DND-41 (cell line): Measurements from ENCODE around the gene ASIC3.

Experiments
- ATAC-seq: fragments of 200-7000 bp; cut with Tn5 transposase; 3 replicates; pipeline ENCODE4 v1.9.1; 2021; ENCODE audit warnings: low read depth; ENCODE audit not compliant: insufficient read depth
- DNase-seq: peaks from one replicate; pipeline ENCODE4 v3.0.0-alpha.2; 2020
- H2AFZ ChIP-seq: 2 replicates; pipeline ENCODE4 v1.6.0; 2012; ENCODE audit warnings: low read depth, low read length
- H3K27ac ChIP-seq: 2 replicates; pipeline ENCODE4 v1.5.1; 2012; ENCODE audit warnings: low read length, inconsistent platforms
- H3K27me3 ChIP-seq: fragments of 200-600 bp; sonication (generic); 2 replicates; pipeline ENCODE4 v1.6.0; 2012; ENCODE audit warnings: low read length, mild to moderate bottlenecking, inconsistent platforms; ENCODE audit not compliant: insufficient read depth, poor library complexity
- H3K36me3 ChIP-seq: 2 replicates; pipeline ENCODE4 v1.5.1; 2012; ENCODE audit warnings: low read length, inconsistent platforms; ENCODE audit not compliant: insufficient read depth
- H3K4me1 ChIP-seq: 2 replicates; pipeline ENCODE4 v1.5.1; 2012; ENCODE audit warnings: mild to moderate bottlenecking, low read length; ENCODE audit not compliant: insufficient read depth
- H3K4me2 ChIP-seq: 2 replicates; pipeline ENCODE4 v1.6.0; 2012; ENCODE audit warnings: mild to moderate bottlenecking, moderate library complexity, low read length, inconsistent platforms; ENCODE audit not compliant: insufficient read depth
- H3K4me3 ChIP-seq, 2 experiments: fragments of 200-600 bp in 1 of 2; shearing (Covaris generic) in 1 of 2; 2 replicates each; pipeline ENCODE4 v1.5.1; 2012 to 2016; ENCODE audit warnings: inconsistent platforms in 2 of 2, low read length in 2 of 2, mild to moderate bottlenecking in 2 of 2, low read depth in 1 of 2, moderate library complexity in 1 of 2
- H3K79me2 ChIP-seq: 2 replicates; pipeline ENCODE4 v1.6.0; 2012; ENCODE audit warnings: low read length, inconsistent platforms; ENCODE audit not compliant: insufficient read depth
- H3K9ac ChIP-seq: 2 replicates; pipeline ENCODE4 v1.6.0; 2012; ENCODE audit warnings: low read depth, mild to moderate bottlenecking, inconsistent platforms, low read length, moderate library complexity
- H3K9me3 ChIP-seq: 2 replicates; pipeline ENCODE4 v1.5.1; 2012; ENCODE audit warnings: low read length, moderate library complexity, mild to moderate bottlenecking, inconsistent platforms; ENCODE audit not compliant: insufficient read depth, severe bottlenecking
- H4K20me1 ChIP-seq: 2 replicates; pipeline ENCODE4 v1.6.0; 2012; ENCODE audit warnings: low read length; ENCODE audit not compliant: insufficient read depth
- EZH2 ChIP-seq: IDR thresholded peaks from 3 replicates; pipeline ENCODE4 v1.6.1; 2012; ENCODE audit warnings: borderline replicate concordance, low read depth, mild to moderate bottlenecking, moderate library complexity, low read length, inconsistent platforms; ENCODE audit not compliant: severe bottlenecking
- TF ChIP-seq, protein P1 (sequence below): IDR thresholded peaks from 2 replicates; pipeline ENCODE4 v1.5.1; 2012; ENCODE audit warnings: borderline replicate concordance, low read length, moderate library complexity, mild to moderate bottlenecking; ENCODE audit not compliant: poor library complexity, severe bottlenecking; ENCODE audit errors: extremely low read depth

The ASIC3 gene

GRCh38 chr7:151071032-151071866, 22.9 kb downstream of the ASIC3 start:
- no peak overlapping the region for H3K4me3 ChIP-seq
- no peaks in the 10 kb centered on the region for H3K9me3 ChIP-seq
- H3K27ac ChIP-seq = no peak overlapping the region
- no peak for ATAC-seq
- no peaks in the 10 kb centered on the region for H3K79me2 ChIP-seq
- TF ChIP-seq, protein P1, sequence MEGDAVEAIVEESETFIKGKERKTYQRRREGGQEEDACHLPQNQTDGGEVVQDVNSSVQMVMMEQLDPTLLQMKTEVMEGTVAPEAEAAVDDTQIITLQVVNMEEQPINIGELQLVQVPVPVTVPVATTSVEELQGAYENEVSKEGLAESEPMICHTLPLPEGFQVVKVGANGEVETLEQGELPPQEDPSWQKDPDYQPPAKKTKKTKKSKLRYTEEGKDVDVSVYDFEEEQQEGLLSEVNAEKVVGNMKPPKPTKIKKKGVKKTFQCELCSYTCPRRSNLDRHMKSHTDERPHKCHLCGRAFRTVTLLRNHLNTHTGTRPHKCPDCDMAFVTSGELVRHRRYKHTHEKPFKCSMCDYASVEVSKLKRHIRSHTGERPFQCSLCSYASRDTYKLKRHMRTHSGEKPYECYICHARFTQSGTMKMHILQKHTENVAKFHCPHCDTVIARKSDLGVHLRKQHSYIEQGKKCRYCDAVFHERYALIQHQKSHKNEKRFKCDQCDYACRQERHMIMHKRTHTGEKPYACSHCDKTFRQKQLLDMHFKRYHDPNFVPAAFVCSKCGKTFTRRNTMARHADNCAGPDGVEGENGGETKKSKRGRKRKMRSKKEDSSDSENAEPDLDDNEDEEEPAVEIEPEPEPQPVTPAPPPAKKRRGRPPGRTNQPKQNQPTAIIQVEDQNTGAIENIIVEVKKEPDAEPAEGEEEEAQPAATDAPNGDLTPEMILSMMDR = no peak
- TF ChIP-seq EZH2 = no peak
- no peak for DNase-seq
- H3K36me3 ChIP-seq = peaks cover 88% of the 10 kb centered on the region
- H3K4me2 ChIP-seq = no peak overlapping the region
- no peak overlapping the region for H2AFZ ChIP-seq
- no peaks in the 10 kb centered on the region for H3K4me1 ChIP-seq
- peaks cover 5% of the 10 kb centered on the region; the same call in 1 of the 2 replicates for H4K20me1 ChIP-seq
- H3K9ac ChIP-seq = no peak overlapping the region
- no peaks in the 10 kb centered on the region for H3K27me3 ChIP-seq

DNA sequence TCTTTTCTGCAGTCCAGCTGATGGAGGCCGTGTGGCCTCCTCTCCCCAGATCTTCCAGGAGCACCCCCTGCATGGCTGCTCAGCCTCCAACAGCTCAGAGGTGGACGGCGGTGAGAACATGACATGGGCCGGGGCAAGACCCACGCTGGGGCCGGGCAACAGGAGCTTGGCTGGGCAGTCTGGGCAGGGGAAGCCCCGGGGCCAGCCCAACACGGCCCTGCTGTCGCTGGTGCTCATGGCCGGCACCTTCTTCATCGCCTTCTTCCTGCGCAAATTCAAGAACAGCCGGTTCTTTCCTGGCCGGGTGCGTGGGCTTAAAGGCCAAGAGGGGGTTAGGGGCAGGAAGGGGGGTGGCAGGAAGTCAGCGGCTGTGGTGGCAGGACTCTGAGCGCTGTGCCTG, 25.7 kb downstream of the ASIC3 start:
- Histone ChIP-seq H3K9me3 (no peaks in the 10 kb centered on the region), H3K27me3 (no peaks in the 10 kb centered on the region), H3K27ac (no peak overlapping the region), H3K36me3 (peaks cover 89% of the 10 kb centered on the region), H2AFZ (no peak overlapping the region), H4K20me1 (peaks cover 31% of the 10 kb centered on the region), H3K9ac (no peak overlapping the region), H3K4me2 (no peak overlapping the region), H3K79me2 (peaks cover 9% of the 10 kb centered on the region), H3K4me1 (peaks cover 14% of the 10 kb centered on the region), H3K4me3 (no peak overlapping the region)
- no peak for ATAC-seq
- DNase-seq = no peak
- no peak for TF ChIP-seq EZH2
- TF ChIP-seq, protein P1 = no peak

- no peak for TF ChIP-seq EZH2
- TF ChIP-seq, protein P1 = no peak
- Histone ChIP-seq H3K27me3 (no peaks in the 10 kb centered on the region), H3K27ac (no peak overlapping the region), H3K9me3 (no peaks in the 10 kb centered on the region), H3K4me1 (peaks cover 24% of the 10 kb centered on the region), H3K9ac (no peak overlapping the region), H4K20me1 (peaks cover 38% of the 10 kb centered on the region), H3K79me2 (peaks cover 19% of the 10 kb centered on the region), H3K36me3 (peaks cover 87% of the 10 kb centered on the region), H3K4me3 (no peak overlapping the region), H2AFZ (no peak overlapping the region), H3K4me2 (no peak overlapping the region)
- no peak for DNase-seq
- no peak for ATAC-seq
Measured at GRCh38 chr7:151074817-151075661, 26.7 kb downstream of the ASIC3 start.
